ENCODE measurements around the gene SIAH3.
"Not testable (repeated sequence)": the region's sequence is repeated elsewhere in the genome, so short reads cannot be mapped to it uniquely, and the experiment has no call there.

The SIAH3 gene

GRCh38 chr13:45851171-45851921 is at the start of gene SIAH3:
Gene SIAH3, minus strand, starts transcription at chr13:45851753. Its CDS starts 124 bp downstream, at chr13:45851629.
- DNase-seq, result peak; percentile 77

- DNase-seq, result peak; percentile 85
Observed at GRCh38 chr13:45899406-45899805, 47.9 kb upstream of the SIAH3 start.

GRCh38 chr13:45897562-45897961 is 46.0 kb upstream of the SIAH3 start:
- DNase-seq, result no peak

GRCh38 chr13:45896285-45896684 is 44.7 kb upstream of the SIAH3 start:
- no peak for DNase-seq

GRCh38 chr13:45895881-45896280 is 44.3 kb upstream of the SIAH3 start:
- DNase-seq, result no peak

- DNase-seq, result peak; percentile 27
Observed at GRCh38 chr13:45892513-45892912, 41.0 kb upstream of the SIAH3 start.

GRCh38 chr13:45889590-45890243 is 38.2 kb upstream of the SIAH3 start:
- DNase-seq, result no peak

- no peak for DNase-seq
Observed at GRCh38 chr13:45886466-45886865, 34.9 kb upstream of the SIAH3 start.

GRCh38 chr13:45885194-45885593 is 33.6 kb upstream of the SIAH3 start:
- no peak for DNase-seq

GRCh38 chr13:45882626-45883025 is 31.1 kb upstream of the SIAH3 start:
- DNase-seq, result no peak

GRCh38 chr13:45881353-45881752 is 29.8 kb upstream of the SIAH3 start:
- no peak for DNase-seq

GRCh38 chr13:45880242-45880641 is 28.7 kb upstream of the SIAH3 start:
- no peak for DNase-seq

GRCh38 chr13:45879666-45880065 is 28.1 kb upstream of the SIAH3 start:
- DNase-seq, result peak; percentile 71

- no peak for DNase-seq
Observed at GRCh38 chr13:45878966-45879365, 27.4 kb upstream of the SIAH3 start.

- DNase-seq, result no peak
Observed at GRCh38 chr13:45876781-45877180, 25.2 kb upstream of the SIAH3 start.

GRCh38 chr13:45875951-45876350 is 24.4 kb upstream of the SIAH3 start:
- no peak for DNase-seq

GRCh38 chr13:45873491-45874325 is 22.2 kb upstream of the SIAH3 start:
- no peak for DNase-seq

GRCh38 chr13:45872566-45872965 is 21.0 kb upstream of the SIAH3 start:
- no peak for DNase-seq

- DNase-seq, result not testable (repeated sequence)
Observed at GRCh38 chr13:45871201-45871600, 19.6 kb upstream of the SIAH3 start.

- no peak for DNase-seq
Observed at GRCh38 chr13:45870232-45870631, 18.7 kb upstream of the SIAH3 start.

- DNase-seq, result no peak
Observed at GRCh38 chr13:45865414-45865813, 13.9 kb upstream of the SIAH3 start.

- DNase-seq, result peak; percentile 21
Observed at GRCh38 chr13:45863709-45864590, 12.4 kb upstream of the SIAH3 start.

- DNase-seq, result no peak
Observed at GRCh38 chr13:45861322-45861721, 9.8 kb upstream of the SIAH3 start.

Measured in NCI-H1092 treated with DMSO at 0.1 percent for 48 hours (cell line).